Fibroblast of skin of left quadriceps (primary cell): ENCODE data around the gene CYSTM1.

Experiments
- DNase-seq, 2 experiments: peaks; one replicate each; pipeline ENCODE4 v3.0.0-alpha.2; 2013; ENCODE audit warnings: low read depth in 2 of 2

CYSTM1 gene

DNA sequence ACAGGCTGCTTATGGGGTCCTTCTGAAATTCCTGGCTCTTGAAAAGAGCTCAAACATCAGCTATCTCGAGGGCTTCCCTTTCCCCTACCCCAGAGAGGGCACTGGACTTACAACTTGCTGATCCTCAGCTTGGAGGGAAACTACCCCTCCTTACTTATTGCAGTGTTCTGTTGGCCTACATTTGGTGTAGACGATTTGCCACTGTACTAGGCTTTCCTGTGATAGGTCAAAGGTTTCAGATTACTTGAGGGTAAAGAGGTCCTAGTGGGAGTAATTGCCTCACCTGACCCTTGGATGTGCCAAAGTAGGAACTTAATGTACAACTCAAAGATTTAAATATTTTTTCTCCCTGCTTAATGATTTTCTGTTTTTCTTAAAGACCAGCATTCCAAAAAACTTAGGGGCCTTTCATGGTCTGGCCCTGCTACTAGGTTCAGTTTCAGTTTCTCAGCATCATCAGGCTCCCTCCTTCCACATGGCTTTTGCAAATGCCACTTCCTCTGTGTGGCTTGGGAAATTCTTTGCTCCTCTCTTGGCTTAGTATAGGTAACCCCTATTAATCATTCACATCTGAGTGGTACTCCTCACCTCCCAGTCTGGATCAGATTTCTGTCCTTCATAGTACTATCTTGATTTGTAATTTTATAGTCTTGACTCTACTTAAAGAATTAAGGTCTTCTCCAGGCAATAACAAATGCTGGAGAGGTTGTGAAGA is 32.4 kb downstream of the CYSTM1 start:
- DNase-seq, result no peak

DNA sequence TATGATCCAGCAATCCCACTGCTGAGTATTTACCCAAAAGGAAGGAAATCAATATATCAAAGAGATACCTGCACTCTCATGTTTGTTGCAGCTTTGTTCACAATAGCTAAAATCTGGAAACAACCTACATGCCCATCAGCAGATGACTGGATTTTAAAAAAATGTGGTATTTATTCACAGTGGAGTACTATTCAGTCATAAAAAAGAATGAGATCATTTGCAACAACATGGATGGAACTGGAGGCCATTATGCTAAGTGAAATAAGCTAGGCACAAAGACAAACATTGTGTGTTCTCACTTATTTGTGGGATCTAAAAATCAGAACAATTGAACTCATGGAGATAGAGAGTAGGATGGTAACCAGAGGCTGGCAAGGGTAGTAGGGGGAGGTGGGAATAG is 33.1 kb downstream of the CYSTM1 start:
- DNase-seq, result no peak

GRCh38 chr5:140213370-140213983 is 38.5 kb downstream of the CYSTM1 start:
- no peak for DNase-seq

DNA sequence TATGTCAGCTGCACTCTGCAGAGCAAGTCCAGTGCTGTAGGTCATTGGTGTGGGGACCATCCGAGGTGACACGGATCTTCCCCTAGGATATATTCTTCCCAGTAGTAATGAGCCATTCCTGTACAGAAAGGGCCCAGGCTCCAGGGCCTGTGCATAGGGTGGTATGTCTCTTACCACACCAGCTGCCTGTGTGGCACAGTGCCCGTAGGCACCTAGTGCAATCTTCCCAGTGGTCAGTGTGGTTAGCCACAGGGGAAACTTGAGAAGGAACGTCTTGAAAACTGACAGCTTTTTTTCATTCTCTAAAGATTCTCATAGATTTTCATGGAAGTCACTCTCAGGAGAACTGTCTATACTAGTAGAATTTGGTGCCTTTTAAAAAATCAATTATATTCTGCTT is 39.8 kb downstream of the CYSTM1 start:
- no peak for DNase-seq

GRCh38 chr5:140215276-140215675 is 40.3 kb downstream of the CYSTM1 start:
- no peak for DNase-seq

GRCh38 chr5:140216478-140217074 is 41.6 kb downstream of the CYSTM1 start:
- DNase-seq, result no peak

DNA sequence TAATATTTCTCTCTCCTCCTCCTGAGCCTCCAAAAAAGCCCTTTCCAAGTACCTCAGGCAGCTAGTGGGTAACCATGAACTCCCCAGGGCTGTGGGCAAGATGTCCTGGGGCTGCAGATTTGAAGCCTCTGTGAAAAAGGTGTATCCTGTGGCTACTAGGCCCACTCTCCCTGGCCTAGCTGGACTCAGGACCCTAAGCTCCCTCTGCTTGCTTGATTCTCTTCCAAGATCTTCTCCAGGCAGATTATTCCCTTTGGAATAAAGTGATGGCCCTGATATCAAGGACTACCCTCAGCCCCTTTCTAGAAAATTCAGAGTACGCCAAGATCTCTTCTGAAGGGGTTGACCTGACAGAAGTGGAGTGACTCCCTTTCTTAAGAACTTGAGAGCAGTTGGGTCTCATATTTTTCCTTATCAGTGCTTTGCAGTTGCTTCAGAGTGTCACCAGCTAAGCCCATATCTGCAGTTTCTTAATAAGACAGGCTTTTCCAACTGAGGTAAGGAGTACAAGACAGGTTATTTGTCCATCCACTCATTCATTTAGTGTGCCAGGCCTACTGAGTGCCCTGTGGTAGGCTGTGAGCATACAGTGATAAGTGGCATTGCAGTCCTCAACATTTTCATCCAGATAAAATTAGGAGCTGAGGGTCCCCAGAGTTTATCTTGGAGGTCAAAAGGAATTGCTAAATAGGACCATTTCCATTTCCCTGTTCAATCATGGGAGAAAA is 42.5 kb downstream of the CYSTM1 start:
- no peak for DNase-seq

DNA sequence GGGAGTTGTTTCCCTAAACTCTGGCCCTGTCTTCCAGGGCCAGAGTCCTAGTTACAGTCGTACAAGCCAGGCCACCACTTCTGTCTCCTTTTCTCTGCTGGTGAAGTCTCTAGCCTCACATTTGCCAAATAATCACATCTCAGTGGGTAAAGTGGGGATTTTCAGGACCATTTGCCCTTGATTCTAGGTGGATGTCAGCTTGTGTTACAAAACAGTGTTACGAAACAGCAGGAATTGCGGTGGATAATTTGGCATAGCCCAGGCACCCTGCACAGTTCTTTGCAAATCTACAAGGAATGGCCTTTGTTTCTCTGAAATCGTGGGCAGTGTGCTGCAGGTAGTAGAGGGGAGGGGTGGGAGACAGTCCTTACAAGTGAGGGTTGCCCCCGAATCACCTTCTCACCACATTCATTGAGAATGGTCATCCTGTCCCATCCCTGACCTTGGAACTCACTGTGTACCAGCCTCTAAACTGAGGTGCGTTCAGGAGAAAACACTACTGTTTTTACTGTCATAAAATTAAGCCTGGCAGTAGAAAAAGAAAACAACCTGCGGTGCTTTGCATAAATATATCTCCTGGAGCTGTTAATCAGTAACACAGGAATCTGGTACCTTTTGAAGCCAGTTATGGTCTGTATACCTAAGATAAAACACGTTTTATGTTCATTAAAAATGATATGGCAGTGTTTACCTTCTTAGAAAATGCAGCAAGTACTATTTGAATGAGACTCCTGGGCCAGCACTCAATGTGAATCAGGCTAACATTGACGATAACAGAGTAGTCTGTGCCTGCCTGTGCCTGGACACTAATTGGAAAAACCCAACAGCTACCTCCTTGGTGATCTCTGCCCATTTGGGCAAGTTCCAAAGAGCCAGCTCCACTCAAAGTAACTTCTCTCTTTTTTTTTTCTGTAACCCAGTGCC is 44.3 kb downstream of the CYSTM1 start:
- DNase-seq, result no peak

DNA sequence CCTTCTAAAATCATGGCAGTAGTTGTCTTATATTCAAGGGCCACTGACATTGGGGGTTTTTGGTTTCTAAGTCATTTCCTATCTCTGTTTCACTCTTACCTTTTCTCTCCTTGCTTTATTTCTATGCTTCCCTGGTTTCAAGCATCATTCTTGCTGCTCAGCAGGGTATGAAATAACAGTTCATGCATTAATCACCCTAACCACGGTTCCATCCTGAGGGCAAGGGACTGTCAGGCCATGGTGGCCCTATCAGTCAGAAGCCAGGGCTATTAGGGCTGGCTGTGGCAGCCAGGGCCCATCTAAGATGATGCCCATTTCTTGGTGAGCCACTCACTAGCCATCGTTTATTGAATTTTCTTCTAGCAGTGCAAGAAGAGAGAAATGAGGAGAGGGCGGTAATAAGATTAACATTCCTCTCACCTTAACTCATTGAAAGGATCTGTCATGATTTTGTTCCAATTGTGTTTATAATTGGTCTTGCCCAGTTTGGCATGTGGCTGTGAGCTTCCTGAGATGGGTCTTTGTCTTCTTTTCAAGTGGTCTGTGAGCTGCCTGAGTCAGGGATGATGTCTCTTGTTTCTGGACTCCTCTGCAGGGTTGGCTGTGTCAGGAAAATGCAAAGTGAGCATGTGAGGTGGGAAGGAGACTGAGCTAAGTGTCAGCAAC is 45.2 kb downstream of the CYSTM1 start:
- no peak for DNase-seq

GRCh38 chr5:140220698-140221064 is 45.7 kb downstream of the CYSTM1 start:
- no peak for DNase-seq

DNA sequence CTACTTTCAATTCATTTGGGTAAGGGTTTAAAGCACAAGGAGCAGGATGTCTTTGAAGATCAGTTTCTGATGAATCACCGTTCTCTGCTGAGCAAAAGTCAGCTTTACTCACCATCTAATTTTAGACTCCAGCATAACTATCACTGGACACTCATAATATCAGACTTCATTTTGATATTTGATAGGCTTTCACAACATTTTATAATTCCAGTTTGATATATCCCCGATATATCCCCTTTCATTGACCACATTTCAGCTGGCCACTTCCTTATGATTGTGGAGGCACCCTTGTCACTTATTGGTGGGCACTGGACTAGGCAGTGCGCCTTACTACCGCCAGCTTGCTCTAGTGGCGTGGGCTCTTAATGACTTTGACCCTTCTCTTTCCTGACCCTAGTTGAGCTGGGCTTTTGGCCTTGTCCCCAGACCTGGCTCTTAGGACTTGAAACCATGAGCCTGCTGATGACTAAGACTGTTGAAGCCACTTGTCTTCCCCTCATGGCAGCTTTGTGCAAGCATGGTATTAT is 46.8 kb downstream of the CYSTM1 start:
- peak; percentile 46 to 47 for DNase-seq

DNA sequence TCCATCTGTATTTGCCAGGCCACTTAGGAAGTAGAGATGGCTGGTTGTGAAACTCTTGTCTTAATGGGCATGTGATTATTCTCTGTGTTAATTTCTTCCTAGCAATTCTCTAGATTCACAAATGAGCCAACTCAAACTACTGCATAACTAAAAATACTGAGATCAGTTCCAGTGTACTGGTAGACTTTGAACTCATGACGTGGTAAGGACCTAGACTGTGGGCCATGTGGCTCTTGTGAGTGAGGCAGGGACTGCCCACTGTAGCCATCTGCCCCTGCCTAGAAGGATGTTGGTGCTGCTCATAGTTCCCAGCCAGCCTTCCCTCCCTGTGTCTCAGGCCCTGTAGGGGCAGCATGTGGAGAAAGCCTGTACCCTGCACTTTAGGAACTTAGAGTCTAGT is 47.4 kb downstream of the CYSTM1 start:
- DNase-seq, result no peak

GRCh38 chr5:140223567-140223966 is 48.6 kb downstream of the CYSTM1 start:
- no peak for DNase-seq

DNA sequence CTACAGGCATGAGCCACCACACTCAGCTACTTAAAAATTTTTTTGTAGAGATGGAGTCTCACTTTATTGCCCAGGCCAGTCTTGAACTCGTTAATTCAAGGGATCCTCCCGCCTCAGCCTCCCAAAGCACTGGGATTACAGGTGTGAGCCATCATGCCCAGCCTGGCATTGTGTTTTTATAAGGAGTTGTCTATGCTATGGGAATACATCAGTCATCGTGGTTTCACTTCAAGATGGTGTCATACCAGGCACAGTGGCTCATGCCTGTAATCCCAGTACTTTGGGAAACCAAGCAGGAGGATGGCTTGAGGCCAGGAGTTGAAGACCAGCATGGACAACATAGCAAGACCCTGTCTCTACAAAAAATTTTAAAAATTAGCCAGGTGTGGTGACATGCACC is 49.7 kb downstream of the CYSTM1 start:
- DNase-seq, result no peak

DNA sequence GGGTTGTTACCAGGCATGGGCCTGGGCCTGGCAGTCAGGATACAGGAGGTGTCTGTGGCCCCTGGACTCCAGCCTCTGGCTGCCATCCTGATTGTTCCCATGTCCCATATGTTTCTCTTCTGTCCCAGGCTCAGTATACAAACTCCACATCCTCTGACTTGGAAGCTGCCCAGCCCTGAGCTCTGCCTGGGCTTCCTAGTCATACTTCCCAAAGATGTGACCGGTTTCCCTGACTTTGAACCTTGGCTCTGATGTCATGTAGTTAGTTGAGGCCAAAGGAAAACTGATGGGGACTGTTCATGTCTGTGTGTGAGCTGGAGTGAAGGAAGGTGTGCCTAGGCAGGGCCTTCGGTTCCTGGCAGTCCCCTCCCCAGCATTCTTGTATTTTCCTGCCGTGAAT is 50.4 kb downstream of the CYSTM1 start:
- no peak for DNase-seq

DNA sequence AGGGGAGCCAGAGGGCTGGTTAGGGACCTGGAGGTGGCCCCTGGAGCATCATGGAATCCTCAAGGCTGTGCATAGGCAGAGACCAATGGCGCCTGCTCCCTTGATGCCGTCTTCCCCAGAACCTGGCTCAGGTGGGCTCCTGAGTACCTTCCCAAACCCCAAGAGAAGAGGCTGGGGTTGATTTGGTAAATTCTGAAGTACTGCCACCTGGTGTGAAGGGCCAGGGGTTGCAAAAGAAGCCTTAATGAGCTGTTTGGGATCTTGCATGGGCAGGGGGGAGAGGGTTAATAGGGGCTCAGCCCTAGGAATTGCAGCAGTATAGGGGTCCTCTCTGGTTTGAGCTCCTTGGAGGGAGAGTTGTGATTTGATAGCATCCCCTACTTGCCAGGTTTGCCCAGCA is 52.1 kb downstream of the CYSTM1 start:
- DNase-seq, result no peak

GRCh38 chr5:140228364-140228837 is 53.4 kb downstream of the CYSTM1 start:
- DNase-seq, result no peak

- DNase-seq, result no peak
Observed at GRCh38 chr5:140230373-140230772, 55.4 kb downstream of the CYSTM1 start.

- DNase-seq, result no peak
Observed at GRCh38 chr5:140232731-140233130, 57.7 kb downstream of the CYSTM1 start.

GRCh38 chr5:140234377-140234989 is 59.5 kb downstream of the CYSTM1 start:
- DNase-seq, result no peak
